ENCODE measurements around the gene ARL2BP.

GRCh38 chr16:57300387-57301125, 55.5 kb downstream of the ARL2BP start:
- TF ChIP-seq POLR2A (IDR thresholded peaks at IDR 0.05; ENCODE audit: low read length), result no peak
- TF ChIP-seq GATA1 (IDR thresholded peaks at IDR 0.05; ENCODE audit: low read depth, low read length), result no peak

Measured in erythroblast (primary cell).